Endothelial cell of umbilical vein (primary cell): ENCODE results near the gene CLTB. TPM values are rescaled to one million over a fixed set of nuclear protein-coding genes. Genes with fewer than 3 reads are reported as not detected.

Experiments
- BruUV-seq: library from RNA; stranded (reverse); fragments of 400-500 nt; replicated peaks from 2 replicates; lab custom pipeline; 2021; lab: Mats Ljungman, UMichigan
- CTCF ChIA-PET: fragments of 300-600, 350-600 bp; sonication (Branson Sonifier 250); formaldehyde crosslinking; loops from one replicate; lab custom pipeline; 2021; ENCODE audit warnings: antibody characterized with exemption, inconsistent platforms; lab: Charles Lee
- POLR2A ChIA-PET: fragments of 300-600, 350-600 bp; sonication (Branson Sonifier 250); formaldehyde crosslinking; loops from one replicate; lab custom pipeline; 2021; ENCODE audit warnings: antibody characterized with exemption, inconsistent platforms; lab: Charles Lee
- DNase-seq: peaks from one replicate; pipeline ENCODE4 v3.0.0-alpha.2; 2011; ENCODE audit warnings: low read depth, low spot score
- FAIRE-seq: peaks from 2 replicates; lab custom pipeline; 2011; peaks lifted over from hg19 to GRCh38; lab: Jason Lieb, UNC
- H2AFZ ChIP-seq: 2 replicates; pipeline ENCODE4 v1.6.0; 2012; ENCODE audit warnings: low read depth, low read length, control low read depth, inconsistent platforms
- H3K27ac ChIP-seq: 2 replicates; pipeline ENCODE4 v1.5.1; 2011; ENCODE audit warnings: low read depth, mild to moderate bottlenecking, control low read depth, low read length, moderate library complexity; ENCODE audit not compliant: insufficient read depth
- H3K27me3 ChIP-seq, 2 experiments: 2 replicates each; pipeline versions ENCODE4 v1.6.0 to v1.6.1; 2011; ENCODE audit warnings: low read length in 2 of 2, mixed read lengths in 1 of 2; ENCODE audit not compliant: control insufficient read depth in 2 of 2, insufficient read depth in 2 of 2
- H3K36me3 ChIP-seq, 2 experiments: 2 replicates in 1 of 2; 3 replicates in 1 of 2; pipeline ENCODE4 v1.5.1; 2011; ENCODE audit warnings: low read length in 2 of 2, mild to moderate bottlenecking in 1 of 2, moderate library complexity in 1 of 2; ENCODE audit not compliant: control insufficient read depth in 2 of 2, insufficient read depth in 2 of 2; ENCODE audit errors: extremely low read depth in 1 of 2
- H3K4me1 ChIP-seq: 3 replicates; pipeline ENCODE4 v1.5.1; 2011; ENCODE audit warnings: mild to moderate bottlenecking, low read length; ENCODE audit not compliant: control insufficient read depth, insufficient read depth; ENCODE audit errors: extremely low read depth
- H3K4me2 ChIP-seq: 2 replicates; pipeline ENCODE4 v1.6.1; 2011; ENCODE audit warnings: low read length, control low read depth, mixed read lengths; ENCODE audit not compliant: insufficient read depth
- H3K4me3 ChIP-seq, 3 experiments: fragments of 200-600 bp in 1 of 3; sonication (generic), shearing (Covaris generic) in 1 of 3; replicated peaks in 1 of 3; 2 replicates each; pipeline ENCODE4 v1.5.1; 2011 to 2016; ENCODE audit warnings: control low read depth in 3 of 3, low read length in 3 of 3, mild to moderate bottlenecking in 2 of 3, inconsistent platforms in 1 of 3, low read depth in 1 of 3, moderate library complexity in 1 of 3; ENCODE audit not compliant: insufficient read depth in 1 of 3
- H3K79me2 ChIP-seq: 2 replicates; pipeline ENCODE4 v1.6.0; 2012; ENCODE audit warnings: low read length, inconsistent platforms; ENCODE audit not compliant: control insufficient read depth, insufficient read depth
- H3K9ac ChIP-seq: replicated peaks from 2 replicates; pipeline ENCODE3; 2011; ENCODE audit warnings: low read length, control low read depth; ENCODE audit not compliant: insufficient read depth; ENCODE audit errors: extremely low read depth
- H3K9me1 ChIP-seq: replicated peaks from 3 replicates; pipeline ENCODE4 v1.6.0; 2011; ENCODE audit warnings: mild to moderate bottlenecking, low read length; ENCODE audit not compliant: control insufficient read depth, insufficient read depth; ENCODE audit errors: extremely low read depth
- H3K9me3 ChIP-seq: replicated peaks from 2 replicates; pipeline ENCODE4 v1.5.1; 2012; ENCODE audit warnings: low read length, inconsistent platforms; ENCODE audit not compliant: control insufficient read depth, insufficient read depth
- H4K20me1 ChIP-seq: replicated peaks from 2 replicates; pipeline ENCODE3; 2011; ENCODE audit warnings: mild to moderate bottlenecking, low read length; ENCODE audit not compliant: control insufficient read depth, insufficient read depth; ENCODE audit errors: extremely low read depth
- EZH2 ChIP-seq: IDR thresholded peaks from 2 replicates; pipeline ENCODE4 v1.6.1; 2012; ENCODE audit warnings: borderline replicate concordance, low read depth, mild to moderate bottlenecking, moderate library complexity, low read length, inconsistent platforms; ENCODE audit not compliant: severe bottlenecking
- FOS ChIP-seq: IDR thresholded peaks from 2 replicates; pipeline ENCODE4 v1.6.1; 2011; ENCODE audit warnings: mild to moderate bottlenecking, low read length, moderate library complexity, borderline replicate concordance; ENCODE audit not compliant: insufficient read depth
- GATA2 ChIP-seq: IDR thresholded peaks from 2 replicates; pipeline ENCODE4 v1.7.0; 2011; ENCODE audit warnings: low read depth, mild to moderate bottlenecking, moderate library complexity, mixed read lengths, low read length; ENCODE audit not compliant: insufficient read length, insufficient read depth
- JUN ChIP-seq: IDR thresholded peaks from 2 replicates; pipeline ENCODE4 v1.6.1; 2011; ENCODE audit warnings: borderline replicate concordance, low read depth; ENCODE audit not compliant: insufficient read length, insufficient read depth
- MYC ChIP-seq: IDR thresholded peaks from one replicate; pipeline ENCODE4 v1.6.1; 2011; ENCODE audit warnings: mild to moderate bottlenecking, low read depth, low read length
- POLR2A ChIP-seq: IDR thresholded peaks from 2 replicates; pipeline ENCODE4 v1.6.1; 2012; ENCODE audit warnings: low read depth, mild to moderate bottlenecking, control low read depth, low read length
- POLR2AphosphoS5 ChIP-seq: IDR thresholded peaks from 2 replicates; pipeline ENCODE4 v1.6.1; 2012; ENCODE audit warnings: low read depth, mild to moderate bottlenecking, control low read depth, low read length, moderate library complexity; ENCODE audit not compliant: insufficient read depth
- dilution Hi-C: fragments of 300-500 bp; cut with MboI; formaldehyde crosslinking; loops from one replicate; pipeline ENCODE4 v1.15.0; 2019; ENCODE audit warnings: low sequenced_read_pairs; ENCODE audit not compliant: extremely low pct_ligation_motif_present
- intact Hi-C: fragments of 100-400 bp; cut with micrococcal nuclease; formaldehyde crosslinking; loops from one replicate; pipeline ENCODE4 v1.10.0; 2022
- polyA plus RNA-seq, 4 experiments: library from polyadenylated mRNA; depleted of rRNA in 3 of 4; stranded (reverse) in 3 of 4; unstranded in 1 of 4; fragments of >200 nt; gene quantifications; 2 replicates each; pipeline versions ENCODE4 v1.2.1 to v1.2.3, GENCODE V29; 2011 to 2012; ENCODE audit warnings: missing spikeins in 1 of 4
- total RNA-seq: library from RNA; stranded (reverse); gene quantifications from 2 replicates; pipeline ENCODE4 v1.2.3, GENCODE V29; 2021
- TF ChIP-seq, protein P1 (sequence below), 2 donors: IDR thresholded peaks; 1 replicate in 1 of 2; 2 replicates in 1 of 2; pipeline ENCODE4 v1.5.1; 2011; ENCODE audit warnings: low read length in 2 of 2, mild to moderate bottlenecking in 2 of 2, moderate library complexity in 2 of 2, control low read depth in 1 of 2, inconsistent platforms in 1 of 2, low read depth in 1 of 2; ENCODE audit not compliant: insufficient read depth in 1 of 2; ENCODE audit errors: extremely low read depth in 1 of 2
- TF ChIP-seq, protein P2 (sequence below): IDR thresholded peaks from 2 replicates; pipeline ENCODE4 v1.6.1; 2011; ENCODE audit not compliant: insufficient read depth, insufficient read length

CLTB gene
- total and polyA plus RNA-seq, 2 donors (not counting 3 experiments of a cell fraction or from before 2014, with no cell fraction given) = 73.2 to 111 TPM

DNA sequence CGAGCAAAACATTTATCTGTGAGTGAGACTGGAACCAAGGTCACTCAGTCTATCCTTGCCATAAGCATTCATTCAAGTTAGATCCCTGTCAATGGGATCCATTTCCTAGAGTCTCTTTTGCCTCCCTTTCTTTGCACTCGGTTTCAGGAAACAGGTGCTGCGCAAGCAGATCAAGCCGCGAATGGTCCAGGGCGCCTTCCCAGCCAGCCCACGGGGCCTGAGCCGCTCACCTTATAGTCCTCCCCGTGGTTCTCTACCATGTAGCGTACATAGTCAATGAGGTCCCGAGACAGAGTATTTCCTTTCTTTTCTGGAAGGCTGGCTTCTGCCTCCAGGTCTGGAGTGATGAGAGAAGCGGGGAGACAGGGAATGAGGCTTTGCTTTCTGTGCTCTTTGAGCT lies 31.3 kb downstream of the CLTB start:
- peaks cover 14% of the 10 kb centered on the region for H3K4me1 ChIP-seq
- no peaks in the 10 kb centered on the region for H4K20me1 ChIP-seq
- peaks cover 34% of the 10 kb centered on the region for H3K79me2 ChIP-seq
- H3K36me3 ChIP-seq = peaks cover 12 to 23% of the 10 kb centered on the region in 2 experiments
- DNase-seq (no peak), FAIRE-seq (no peak)
- H3K4me3 ChIP-seq = no peak overlapping the region
- ChIA-PET CTCF (no interaction called here), POLR2A (no interaction called here)
- no peaks in the 10 kb centered on the region for H3K9me1 ChIP-seq
- no peak for TF ChIP-seq POLR2AphosphoS5
- TF ChIP-seq EZH2 = no peak
- no peak for TF ChIP-seq JUN
- no peak for TF ChIP-seq POLR2A
- TF ChIP-seq, protein P1, sequence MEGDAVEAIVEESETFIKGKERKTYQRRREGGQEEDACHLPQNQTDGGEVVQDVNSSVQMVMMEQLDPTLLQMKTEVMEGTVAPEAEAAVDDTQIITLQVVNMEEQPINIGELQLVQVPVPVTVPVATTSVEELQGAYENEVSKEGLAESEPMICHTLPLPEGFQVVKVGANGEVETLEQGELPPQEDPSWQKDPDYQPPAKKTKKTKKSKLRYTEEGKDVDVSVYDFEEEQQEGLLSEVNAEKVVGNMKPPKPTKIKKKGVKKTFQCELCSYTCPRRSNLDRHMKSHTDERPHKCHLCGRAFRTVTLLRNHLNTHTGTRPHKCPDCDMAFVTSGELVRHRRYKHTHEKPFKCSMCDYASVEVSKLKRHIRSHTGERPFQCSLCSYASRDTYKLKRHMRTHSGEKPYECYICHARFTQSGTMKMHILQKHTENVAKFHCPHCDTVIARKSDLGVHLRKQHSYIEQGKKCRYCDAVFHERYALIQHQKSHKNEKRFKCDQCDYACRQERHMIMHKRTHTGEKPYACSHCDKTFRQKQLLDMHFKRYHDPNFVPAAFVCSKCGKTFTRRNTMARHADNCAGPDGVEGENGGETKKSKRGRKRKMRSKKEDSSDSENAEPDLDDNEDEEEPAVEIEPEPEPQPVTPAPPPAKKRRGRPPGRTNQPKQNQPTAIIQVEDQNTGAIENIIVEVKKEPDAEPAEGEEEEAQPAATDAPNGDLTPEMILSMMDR (IDR thresholded peaks at IDR 0.05; ENCODE audit: extremely low read depth in 1 of 2, insufficient read depth in 1 of 2, low read depth in 1 of 2, low read length in 2 of 2) = no peak
- no peak for TF ChIP-seq GATA2
- TF ChIP-seq MYC = no peak
- TF ChIP-seq, protein P2, sequence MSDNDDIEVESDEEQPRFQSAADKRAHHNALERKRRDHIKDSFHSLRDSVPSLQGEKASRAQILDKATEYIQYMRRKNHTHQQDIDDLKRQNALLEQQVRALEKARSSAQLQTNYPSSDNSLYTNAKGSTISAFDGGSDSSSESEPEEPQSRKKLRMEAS = no peak
- no peak for TF ChIP-seq FOS
- dilution Hi-C loops (no loop called here), intact Hi-C loops (loop anchor here (10.0 kb wide), 1 partner anchor 1210 kb away; the partner anchor contains the start of gene TMED9)
- H2AFZ ChIP-seq = no peak overlapping the region
- no peak overlapping the region for H3K4me2 ChIP-seq
- no peaks in the 10 kb centered on the region for H3K9me3 ChIP-seq
- no peaks in the 10 kb centered on the region for H3K27me3 ChIP-seq
- no peak overlapping the region for H3K27ac ChIP-seq
- BruUV-seq = no TSS peak
- H3K9ac ChIP-seq = no peak overlapping the region
